Measurements from ENCODE around the gene HTR3A. TPM values are rescaled to one million over a fixed set of nuclear protein-coding genes. Genes with fewer than 3 reads are reported as not detected.
A peak's percentile ranks its signal among the peaks of the same experiment; 100 is the strongest.

The HTR3A gene
- total RNA-seq, 1 donor from 2014 or later: 0.29 TPM

DNA sequence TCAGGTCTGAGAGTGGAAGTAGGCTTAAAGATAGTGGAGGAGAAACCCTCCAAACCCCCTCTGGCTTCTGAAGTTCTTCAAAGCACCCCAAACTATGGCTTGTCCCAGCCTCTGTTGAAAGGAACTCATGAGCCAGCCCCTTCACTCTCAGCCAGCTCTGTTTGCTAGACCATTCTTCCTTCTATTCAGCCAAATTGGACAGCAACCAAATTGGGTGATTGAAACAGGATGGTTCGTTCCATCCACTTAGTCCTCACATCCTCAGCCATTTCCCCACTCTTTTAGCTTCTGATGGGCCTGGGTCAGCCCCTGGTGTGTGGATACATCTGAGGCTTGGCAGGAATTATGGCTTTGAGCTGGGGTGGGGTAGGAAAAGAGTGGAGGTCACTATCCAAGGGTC lies 4.5 kb downstream of the HTR3A start:
- no peak for DNase-seq (ENCODE audit: low spot score)

DNA sequence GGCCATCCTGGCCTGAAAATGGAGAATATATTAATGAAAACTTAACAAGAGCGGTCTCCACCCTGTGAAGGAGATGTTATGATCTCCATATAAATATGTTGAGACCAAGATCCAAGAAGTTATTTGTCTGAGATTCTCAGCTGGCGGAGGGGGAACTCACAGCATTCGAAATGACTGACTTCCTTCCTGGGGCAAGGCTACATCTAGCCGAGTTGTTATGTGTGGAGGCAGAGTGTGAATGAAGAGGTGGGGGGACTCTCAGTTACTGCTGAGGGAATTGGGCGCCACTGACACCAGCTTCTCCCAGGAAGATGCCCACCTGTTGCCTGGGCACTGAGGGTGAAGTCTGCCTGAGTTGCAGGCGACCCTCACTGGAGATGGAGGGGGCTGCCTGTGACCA lies 5.9 kb downstream of the HTR3A start:
- no peak for DNase-seq (ENCODE audit: low spot score)

DNA sequence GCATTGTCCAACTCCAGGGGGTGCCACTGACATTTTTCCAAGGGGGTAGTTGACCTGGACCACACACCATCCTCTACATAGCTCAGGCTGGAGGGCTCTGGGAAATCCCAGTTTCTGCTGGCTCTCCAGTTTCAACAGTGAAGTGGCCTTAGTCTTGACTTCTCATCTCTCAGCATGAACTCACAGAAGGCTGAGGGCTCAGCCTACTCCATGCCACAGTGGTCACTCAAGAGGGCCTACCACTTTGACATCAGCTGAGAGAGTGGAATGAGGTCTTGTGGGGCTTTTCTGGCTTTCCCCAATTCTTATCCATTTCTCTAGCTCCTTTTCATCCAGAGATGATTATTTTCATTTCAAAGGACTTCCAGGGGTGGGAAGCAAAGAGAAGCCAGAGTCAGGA lies 7.4 kb downstream of the HTR3A start:
- no peak for DNase-seq (ENCODE audit: low spot score)

DNA sequence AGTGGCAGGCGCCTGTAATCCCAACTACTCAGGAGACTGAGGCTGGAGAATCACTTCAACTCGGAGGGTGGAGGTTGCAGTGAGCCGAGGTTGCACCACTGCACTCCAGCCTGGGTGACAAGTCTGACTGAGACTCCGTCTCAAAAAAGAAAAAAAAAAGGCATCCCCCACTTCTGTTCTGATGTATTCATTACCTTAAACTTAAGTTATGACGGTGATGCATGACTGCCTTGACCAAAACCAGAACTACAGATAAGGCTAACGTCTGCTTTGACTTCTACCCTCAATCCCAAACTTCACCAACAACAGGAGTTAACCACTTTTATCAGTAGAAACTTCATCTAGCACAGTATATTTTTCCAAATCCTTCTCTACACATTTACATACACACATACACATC lies 9.9 kb downstream of the HTR3A start:
- DNase-seq (ENCODE audit: low spot score): no peak

DNA sequence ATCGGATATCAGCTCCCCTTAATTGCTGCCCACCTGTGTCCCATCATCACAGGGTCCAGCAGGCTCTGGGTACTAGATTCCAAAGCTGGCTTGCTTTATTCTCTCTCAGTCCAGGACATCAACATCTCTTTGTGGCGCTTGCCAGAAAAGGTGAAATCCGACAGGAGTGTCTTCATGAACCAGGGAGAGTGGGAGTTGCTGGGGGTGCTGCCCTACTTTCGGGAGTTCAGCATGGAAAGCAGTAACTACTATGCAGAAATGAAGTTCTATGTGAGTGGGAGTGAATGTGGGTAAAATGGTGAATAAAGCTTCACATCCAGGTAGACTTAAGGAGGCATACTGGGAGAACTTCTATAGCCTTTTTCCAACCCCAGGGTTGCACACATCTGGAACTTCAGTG lies 11.0 kb downstream of the HTR3A start:
- DNase-seq (ENCODE audit: low spot score): no peak

DNA sequence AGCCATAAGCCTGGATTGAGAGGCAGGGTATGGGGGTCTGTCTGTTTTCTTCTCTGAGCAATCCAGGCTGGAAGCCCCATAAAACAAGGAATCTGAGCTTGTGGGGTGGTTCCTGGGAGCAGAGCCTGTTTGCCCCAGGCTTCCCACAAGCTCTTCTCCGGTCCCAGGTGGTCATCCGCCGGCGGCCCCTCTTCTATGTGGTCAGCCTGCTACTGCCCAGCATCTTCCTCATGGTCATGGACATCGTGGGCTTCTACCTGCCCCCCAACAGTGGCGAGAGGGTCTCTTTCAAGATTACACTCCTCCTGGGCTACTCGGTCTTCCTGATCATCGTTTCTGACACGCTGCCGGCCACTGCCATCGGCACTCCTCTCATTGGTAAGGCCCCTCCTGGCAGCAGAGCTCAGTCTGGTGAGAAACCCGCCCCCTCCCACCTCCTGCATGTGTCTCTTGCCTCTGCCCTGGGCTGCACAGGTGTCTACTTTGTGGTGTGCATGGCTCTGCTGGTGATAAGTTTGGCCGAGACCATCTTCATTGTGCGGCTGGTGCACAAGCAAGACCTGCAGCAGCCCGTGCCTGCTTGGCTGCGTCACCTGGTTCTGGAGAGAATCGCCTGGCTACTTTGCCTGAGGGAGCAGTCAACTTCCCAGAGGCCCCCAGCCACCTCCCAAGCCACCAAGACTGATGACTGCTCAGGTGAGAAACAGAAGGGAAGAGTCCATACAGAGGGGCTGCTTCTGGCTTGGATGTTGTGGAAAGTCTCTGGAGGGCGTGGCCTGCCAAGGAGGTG lies 11.6 kb downstream of the HTR3A start:
- no peak for DNase-seq (ENCODE audit: low spot score)

DNA sequence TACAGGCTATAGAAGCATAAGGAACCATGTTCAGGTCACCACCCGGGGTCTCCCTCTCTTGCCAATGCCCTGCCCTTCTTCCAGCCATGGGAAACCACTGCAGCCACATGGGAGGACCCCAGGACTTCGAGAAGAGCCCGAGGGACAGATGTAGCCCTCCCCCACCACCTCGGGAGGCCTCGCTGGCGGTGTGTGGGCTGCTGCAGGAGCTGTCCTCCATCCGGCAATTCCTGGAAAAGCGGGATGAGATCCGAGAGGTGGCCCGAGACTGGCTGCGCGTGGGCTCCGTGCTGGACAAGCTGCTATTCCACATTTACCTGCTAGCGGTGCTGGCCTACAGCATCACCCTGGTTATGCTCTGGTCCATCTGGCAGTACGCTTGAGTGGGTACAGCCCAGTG lies 14.5 kb downstream of the HTR3A start:
- no peak for DNase-seq (ENCODE audit: low spot score)

DNA sequence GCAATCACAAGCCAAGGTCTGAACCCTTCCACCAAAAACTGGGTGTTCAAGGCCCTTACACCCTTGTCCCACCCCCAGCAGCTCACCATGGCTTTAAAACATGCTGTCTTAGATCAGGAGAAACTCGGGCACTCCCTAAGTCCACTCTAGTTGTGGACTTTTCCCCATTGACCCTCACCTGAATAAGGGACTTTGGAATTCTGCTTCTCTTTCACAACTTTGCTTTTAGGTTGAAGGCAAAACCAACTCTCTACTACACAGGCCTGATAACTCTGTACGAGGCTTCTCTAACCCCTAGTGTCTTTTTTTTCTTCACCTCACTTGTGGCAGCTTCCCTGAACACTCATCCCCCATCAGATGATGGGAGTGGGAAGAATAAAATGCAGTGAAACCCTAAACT lies 15.0 kb downstream of the HTR3A start:
- DNase-seq (ENCODE audit: low spot score): no peak

DNA sequence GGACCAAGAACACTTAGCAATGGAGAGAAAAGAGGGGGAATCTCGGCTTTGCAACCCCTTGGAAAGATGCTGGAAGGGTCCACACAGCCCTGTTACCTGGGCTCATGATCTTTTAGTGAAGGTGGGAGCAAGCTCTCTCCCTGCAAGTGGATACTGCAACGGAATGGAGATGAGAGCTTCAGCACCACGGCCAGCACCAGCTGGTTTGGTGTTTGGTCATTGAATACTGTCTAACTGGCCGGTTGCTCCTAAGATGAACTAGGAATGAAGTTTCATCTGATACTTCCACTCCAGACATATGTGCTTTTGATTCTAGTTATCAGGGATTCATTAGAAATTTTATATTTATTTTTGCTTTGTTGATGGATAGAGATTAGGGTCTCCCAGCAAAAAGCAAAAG lies 16.3 kb downstream of the HTR3A start:
- peak; percentile 27 for DNase-seq (ENCODE audit: low spot score)

DNA sequence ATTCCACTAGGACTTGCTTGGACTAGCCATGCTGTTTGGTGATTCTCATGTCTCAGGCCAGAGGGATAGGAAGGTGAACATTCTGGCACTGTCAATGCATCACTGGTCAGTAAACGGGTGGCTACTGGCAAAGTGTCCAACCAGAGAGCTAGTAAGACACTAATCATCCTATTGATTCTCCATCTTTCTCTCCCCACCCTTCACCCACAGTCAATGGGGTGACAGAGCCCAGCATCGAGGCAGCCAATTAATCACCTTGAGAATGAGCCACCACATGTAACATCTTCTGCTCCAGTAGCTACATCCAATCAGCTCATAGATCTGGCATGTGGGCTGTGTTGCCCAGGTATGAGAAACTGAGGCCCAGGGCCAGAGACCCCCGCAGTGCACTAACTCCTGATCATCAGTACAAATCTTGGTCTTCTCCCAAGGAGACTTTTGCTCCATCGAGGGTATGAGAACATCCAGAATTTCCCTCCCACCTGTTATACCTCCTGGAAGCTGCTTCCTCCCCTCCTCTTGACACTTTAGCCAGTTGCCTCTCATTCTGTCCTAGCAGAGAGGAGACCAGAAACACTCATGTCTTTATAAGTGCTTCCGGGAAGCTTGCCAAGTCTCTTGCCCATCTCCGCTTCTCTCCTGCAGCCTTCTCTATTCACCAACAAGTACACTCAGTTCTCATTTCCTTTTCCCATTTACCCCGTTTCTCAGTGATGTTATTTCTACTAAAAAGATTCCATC lies 17.0 kb downstream of the HTR3A start:
- no peak for DNase-seq (ENCODE audit: low spot score)

DNA sequence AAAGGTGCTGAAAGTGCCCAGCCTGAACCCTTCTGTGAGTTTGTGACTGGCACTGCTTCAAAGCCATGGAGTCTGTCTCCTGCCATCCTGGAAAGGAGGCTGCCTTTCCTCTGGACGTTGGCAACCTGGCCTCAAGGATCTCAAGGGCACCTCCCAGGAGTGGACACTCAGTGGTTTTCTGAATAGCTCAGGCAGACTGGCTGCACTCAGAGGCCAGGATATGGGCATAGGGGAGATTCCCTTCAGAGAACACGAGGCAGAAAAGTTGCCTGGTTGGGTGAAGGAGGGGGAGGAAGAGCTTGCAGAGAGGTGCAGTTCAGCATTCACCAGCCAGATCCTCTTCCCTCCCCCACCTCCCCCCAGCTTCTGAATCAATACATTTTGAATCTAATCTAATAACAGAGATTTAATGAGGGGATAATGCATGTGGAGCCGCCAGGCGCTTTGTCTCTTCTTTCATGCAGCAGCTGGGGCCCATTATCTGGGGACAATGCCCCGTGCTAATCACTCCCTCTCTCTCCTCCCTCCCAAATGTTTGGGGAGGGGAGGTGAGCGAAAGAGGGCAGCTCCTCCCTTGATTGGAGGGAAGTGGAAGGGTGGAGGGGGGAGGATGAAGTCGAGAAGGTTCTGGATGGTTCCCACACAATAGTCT lies 17.7 kb downstream of the HTR3A start:
- no peak for DNase-seq (ENCODE audit: low spot score)

DNA sequence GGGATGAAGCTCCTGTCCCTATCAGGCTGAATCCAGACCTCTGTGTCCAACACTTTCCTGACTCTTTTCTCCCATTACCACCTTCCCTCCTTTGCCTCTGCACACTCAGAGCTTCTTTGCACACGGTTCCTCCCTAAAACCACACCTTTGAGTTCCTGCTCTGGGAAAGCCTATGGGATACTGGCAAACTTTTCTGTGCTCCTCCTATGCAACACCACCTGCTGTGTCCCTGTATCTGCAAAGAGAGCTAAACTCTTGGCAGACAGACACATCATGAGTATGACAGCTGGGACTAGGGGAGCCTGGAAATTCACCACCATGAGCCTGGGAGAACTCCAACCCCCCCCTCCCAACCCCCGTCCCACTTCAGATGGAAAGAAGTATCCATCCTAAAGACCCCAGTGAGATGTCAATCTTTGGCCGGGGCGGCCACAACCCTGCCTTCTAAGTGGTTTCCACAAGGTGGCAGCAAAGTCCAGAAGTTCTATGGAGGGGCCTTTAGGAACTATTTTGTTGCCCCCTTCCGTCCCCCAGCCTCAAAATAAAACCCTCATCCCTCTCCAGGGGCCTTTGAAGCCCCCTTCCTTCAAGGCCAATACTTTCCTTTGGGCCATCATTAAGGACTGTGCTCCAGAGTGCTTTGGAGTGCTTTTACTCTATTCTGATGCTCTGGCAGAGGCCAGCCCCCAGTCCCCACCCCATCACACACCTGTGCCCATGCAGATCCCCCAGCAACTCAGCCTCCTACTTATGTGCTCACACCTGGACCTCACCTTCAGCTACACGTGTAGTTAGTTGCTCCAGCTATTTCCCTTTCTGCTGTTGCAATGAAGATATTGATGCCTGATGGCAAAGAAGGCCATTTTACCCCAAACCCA lies 19.4 kb downstream of the HTR3A start:
- peak; percentile 18 for DNase-seq (ENCODE audit: low spot score)

DNA sequence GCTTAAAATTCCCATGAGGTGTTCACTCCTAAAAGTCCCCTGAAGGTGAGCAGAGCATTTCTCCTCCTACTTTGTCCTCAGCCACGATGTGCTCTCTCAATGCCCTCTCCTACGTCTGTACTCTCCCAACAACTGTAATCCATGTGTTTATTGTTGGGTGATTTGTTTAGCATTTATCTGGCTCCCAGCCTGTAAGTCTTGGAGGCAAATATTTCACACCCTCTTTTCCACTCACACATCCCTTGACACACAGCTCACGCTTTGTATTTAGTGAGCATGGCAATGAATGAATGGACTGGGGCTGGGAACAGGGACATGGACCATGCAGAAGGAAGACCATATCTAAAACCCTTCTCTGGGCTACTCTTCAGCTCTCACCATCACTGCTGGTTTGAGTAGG lies 22.6 kb downstream of the HTR3A start:
- no peak for DNase-seq (ENCODE audit: low spot score)

DNA sequence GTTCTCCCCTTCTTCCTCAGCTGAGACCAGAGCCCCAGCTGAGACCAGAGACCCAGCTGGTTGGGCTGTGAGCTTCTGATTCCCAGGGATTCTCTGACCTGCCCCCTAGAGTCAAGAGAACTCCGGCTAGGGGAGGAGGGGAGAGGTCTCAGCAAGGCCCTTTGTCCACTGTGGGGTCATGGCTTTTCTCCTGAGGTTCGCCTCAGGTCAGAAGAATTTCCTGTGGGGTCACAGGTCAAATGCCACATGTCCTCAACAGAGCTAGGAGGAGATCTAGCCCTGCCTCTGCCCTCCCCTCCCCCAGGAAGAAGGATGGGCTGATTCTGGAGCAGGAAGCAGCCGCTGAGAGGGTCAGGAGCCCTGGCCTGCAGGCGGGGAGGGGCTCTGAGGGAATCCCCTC lies 23.7 kb downstream of the HTR3A start:
- no peak for DNase-seq (ENCODE audit: low spot score)

DNA sequence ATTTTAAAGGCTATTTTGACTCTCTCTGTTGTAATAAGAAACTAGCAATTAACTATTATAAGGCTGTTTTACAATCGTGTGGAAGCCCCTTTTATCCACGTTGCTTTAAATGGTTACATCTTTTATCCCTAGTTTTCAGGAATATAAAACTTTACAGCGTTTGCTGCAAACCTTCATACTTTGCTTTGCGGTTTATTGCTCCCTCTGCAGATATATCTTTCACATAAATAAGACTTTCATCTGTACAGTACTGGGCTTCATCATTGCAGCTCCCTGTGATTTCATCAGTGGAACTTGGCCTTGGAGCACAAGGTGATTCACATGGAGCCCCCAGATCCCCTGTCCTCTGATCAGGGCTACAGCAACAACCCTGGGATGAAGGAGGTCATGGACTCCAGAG lies 25.6 kb downstream of the HTR3A start:
- DNase-seq (ENCODE audit: low spot score): no peak

DNA sequence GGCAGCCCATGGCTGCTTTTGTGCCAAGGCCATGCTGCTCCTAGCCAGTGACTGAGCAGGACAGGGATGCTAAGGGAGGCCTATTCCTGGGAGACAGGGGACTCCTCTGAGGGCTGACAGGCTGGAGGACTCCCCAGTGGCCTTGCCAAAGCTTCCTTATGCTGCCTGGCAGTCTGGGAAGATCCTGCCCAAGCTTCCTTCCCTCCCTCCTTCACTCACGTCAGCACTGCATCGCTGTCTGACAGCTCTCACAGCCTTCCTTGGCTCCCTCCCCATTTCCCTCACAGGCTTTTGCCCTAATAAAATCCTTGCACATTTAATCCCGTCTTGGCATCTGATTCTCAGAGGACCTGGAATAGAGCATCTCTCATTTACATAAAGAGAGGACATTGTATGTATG lies 26.5 kb downstream of the HTR3A start:
- DNase-seq (ENCODE audit: low spot score): no peak

DNA sequence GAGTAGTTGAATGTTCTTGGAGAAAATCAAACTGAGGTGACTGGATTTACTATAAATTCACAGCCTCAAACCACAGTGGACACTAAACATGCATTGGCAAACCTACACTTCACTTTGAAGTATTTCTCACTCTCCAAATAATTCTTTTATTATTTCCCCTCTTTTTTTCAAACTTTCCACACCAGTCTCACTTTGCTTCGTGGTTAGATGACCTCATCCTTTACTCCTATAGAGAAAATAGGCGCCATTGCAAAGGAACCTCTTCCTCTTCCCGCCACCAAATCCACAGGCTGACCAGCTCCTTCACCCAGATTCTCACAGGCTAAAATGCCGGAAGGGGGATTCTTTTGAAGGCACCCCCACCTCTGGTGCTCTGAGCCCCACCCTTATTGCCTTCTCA lies 33.4 kb downstream of the HTR3A start:
- no peak for DNase-seq (ENCODE audit: low spot score)

DNA sequence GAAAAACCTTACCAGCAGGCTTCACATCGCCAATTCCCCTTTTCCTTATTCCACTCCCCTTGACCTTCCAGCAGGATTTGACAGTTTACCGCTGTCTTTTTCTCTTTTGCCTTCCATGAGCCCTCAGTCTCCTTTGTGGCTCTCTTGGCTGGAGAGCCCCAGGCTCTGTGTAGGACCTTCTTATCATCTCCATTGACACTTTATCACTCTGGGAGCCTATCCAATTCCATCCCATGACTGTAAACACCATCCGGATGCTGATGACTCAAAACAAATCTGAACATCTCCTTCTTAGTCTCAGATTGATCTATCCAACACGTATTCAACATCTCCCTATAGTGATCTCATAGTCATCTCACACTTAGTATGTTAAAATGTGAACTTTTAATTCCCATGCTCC lies 36.0 kb downstream of the HTR3A start:
- DNase-seq (ENCODE audit: low spot score): no peak

DNA sequence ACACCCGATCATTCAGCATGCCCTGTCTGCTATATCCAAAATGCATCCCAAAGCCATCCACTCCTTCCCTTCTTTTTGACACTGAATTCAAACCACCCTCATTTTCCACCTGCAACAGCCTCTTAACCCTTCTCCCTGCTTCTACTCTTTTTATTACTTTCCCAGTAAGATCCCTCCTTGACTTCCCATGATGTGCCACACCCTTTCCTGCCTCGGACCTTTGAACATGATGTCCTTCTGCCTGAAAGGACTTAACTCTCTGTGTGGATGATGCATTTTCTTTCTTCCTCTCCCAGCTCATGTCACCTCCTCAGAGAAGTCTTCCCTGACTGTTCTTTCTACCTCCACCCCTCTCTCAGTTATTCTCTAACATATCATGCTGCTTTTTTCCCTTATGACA lies 36.5 kb downstream of the HTR3A start:
- no peak for DNase-seq (ENCODE audit: low spot score)

DNA sequence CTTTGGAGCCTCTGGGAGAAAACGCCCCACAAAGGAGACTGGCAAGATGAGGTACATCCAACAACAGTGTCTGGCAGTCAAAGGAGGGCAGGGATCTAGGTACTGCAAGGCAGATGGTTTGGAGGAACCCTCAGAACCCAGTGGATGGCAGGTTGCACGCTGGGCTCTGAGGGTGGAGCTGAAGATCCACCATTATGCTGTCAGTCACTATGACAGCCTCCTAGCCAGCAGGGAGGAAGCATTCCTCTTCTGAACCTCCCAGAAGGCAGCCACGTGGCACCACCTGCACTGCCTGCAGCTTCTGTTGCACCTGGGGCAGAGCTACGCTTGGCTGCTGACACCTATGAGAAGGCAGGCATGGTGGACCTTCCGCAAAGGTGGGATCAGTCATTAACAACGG lies 40.2 kb downstream of the HTR3A start:
- DNase-seq (ENCODE audit: low spot score): no peak

DNA sequence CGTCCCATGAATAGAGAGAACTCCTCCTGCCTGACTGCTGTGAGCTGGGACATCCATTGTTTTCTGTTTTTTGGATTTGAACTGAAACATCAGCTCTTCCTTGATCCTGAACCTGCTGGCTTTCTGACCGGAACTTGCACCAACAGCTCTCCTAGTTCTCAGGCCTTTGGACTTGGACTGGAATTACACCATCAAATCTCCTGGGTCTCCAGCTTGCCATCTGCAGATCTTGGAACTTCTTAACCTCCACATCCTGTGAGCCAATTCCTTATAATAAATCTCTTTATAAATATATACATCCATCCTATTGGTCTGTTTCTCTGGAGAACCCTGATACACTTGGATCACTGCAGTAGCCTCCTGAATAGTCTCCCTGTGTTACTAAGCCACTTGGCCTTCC lies 42.1 kb downstream of the HTR3A start:
- no peak for DNase-seq (ENCODE audit: low spot score)

DNA sequence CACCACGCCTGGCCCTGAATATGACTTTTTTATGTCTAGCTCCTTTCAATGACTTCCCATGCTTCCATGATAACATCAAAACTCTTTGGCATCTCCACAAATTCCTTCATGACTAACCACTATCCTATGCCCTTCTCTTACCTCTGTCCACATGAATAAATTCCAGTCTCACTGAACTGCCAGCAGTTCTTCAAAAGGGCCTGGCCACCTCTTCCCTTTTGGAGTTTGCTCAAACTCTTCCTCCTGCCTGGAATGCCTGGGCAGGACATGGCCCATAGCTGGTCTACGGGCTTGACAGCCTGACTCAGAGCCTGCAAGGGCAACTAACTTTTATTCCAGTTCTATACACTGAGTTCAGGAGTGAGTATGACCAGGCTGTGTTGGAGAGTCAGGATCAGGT lies 42.8 kb downstream of the HTR3A start:
- DNase-seq (ENCODE audit: low spot score): no peak

Data from mucosa of gallbladder (tissue), 1 donor.